HepG2 (cell line): ENCODE data around the gene SIRT7. TPM values are rescaled to one million over a fixed set of nuclear protein-coding genes. Genes with fewer than 3 reads are reported as not detected.

ENCODE experiments used
- AGO1 ChIP-seq: fragments of 200-400 bp; formaldehyde crosslinking; IDR thresholded peaks from 2 replicates; pipeline ENCODE4 v1.6.1; 2017; ENCODE audit warnings: mild to moderate bottlenecking, low read depth, low read length, moderate library complexity; ENCODE audit not compliant: poor library complexity, severe bottlenecking
- CHD4 ChIP-seq: fragments of 200-600 bp; sonication (generic); IDR thresholded peaks from 2 replicates; pipeline ENCODE4 v1.7.0; 2017; ENCODE audit warnings: mild to moderate bottlenecking, low read length, borderline replicate concordance
- FLYWCH1 ChIP-seq: sonication (generic); formaldehyde crosslinking; IDR thresholded peaks from 2 replicates; pipeline ENCODE4 v1.8.1; 2023; ENCODE audit warnings: mild to moderate bottlenecking, missing genetic modification reagents
- FOXJ3 ChIP-seq: sonication (generic); formaldehyde crosslinking; IDR thresholded peaks from 2 replicates; pipeline ENCODE4 v1.4.0; 2020; ENCODE audit warnings: missing genetic modification reagents, mild to moderate bottlenecking, borderline replicate concordance
- MLX ChIP-seq: IDR thresholded peaks from 2 replicates; pipeline ENCODE4 v1.6.1; 2016
- PAF1 ChIP-seq: IDR thresholded peaks from 2 replicates; pipeline ENCODE4 v1.6.1; 2016; ENCODE audit warnings: missing genetic modification reagents, missing compliant biosample characterization
- PHF20 ChIP-seq: sonication (generic); formaldehyde crosslinking; IDR thresholded peaks from 2 replicates; pipeline ENCODE4 v1.5.0; 2020; ENCODE audit warnings: mild to moderate bottlenecking, missing genetic modification reagents
- POLR2AphosphoS5 ChIP-seq: IDR thresholded peaks from 2 replicates; pipeline ENCODE4 v1.6.1; 2012; ENCODE audit warnings: low read depth, low read length
- RBM22 ChIP-seq: fragments of 200-400 bp; formaldehyde crosslinking; optimal IDR thresholded peaks from 2 replicates; pipeline ENCODE3; 2017; ENCODE audit warnings: mild to moderate bottlenecking, low read length, moderate library complexity
- RCOR2 ChIP-seq: IDR thresholded peaks from 2 replicates; pipeline ENCODE4 v1.6.1; 2016; ENCODE audit warnings: missing biosample characterization, missing genetic modification reagents
- SRSF4 ChIP-seq: fragments of 200-400 bp; formaldehyde crosslinking; IDR thresholded peaks from one replicate; pipeline ENCODE4 v1.6.1; 2018; ENCODE audit warnings: mild to moderate bottlenecking, low read depth, low read length, moderate library complexity; ENCODE audit not compliant: poor library complexity, severe bottlenecking
- SSRP1 ChIP-seq: IDR thresholded peaks from 2 replicates; pipeline ENCODE4 v1.6.1; 2016; ENCODE audit warnings: control low read depth
- ZFP37 ChIP-seq: sonication (generic); formaldehyde crosslinking; IDR thresholded peaks from 2 replicates; pipeline ENCODE4 v1.4.0; 2020; ENCODE audit warnings: missing genetic modification reagents, borderline replicate concordance
- ZNF33B ChIP-seq: sonication (generic); formaldehyde crosslinking; IDR thresholded peaks from 2 replicates; pipeline ENCODE4 v1.5.1; 2020; ENCODE audit warnings: mild to moderate bottlenecking, missing genetic modification reagents
- ZNF652 ChIP-seq: IDR thresholded peaks from 2 replicates; pipeline ENCODE4 v1.6.1; 2016; ENCODE audit warnings: low read depth, borderline replicate concordance
- ZNF713 ChIP-seq: sonication (generic); formaldehyde crosslinking; IDR thresholded peaks from 2 replicates; pipeline ENCODE4 v1.4.0; 2020; ENCODE audit warnings: mild to moderate bottlenecking, missing genetic modification reagents
- ZNF768 ChIP-seq: sonication (generic); formaldehyde crosslinking; IDR thresholded peaks from 2 replicates; pipeline ENCODE4 v1.4.0; 2020; ENCODE audit warnings: missing genetic modification reagents
- ZSCAN5A ChIP-seq: sonication (generic); formaldehyde crosslinking; IDR thresholded peaks from 2 replicates; pipeline ENCODE4 v1.8.0; 2022; ENCODE audit warnings: mild to moderate bottlenecking, missing genetic modification reagents, borderline replicate concordance
- polyA plus RNA-seq, 8 experiments: library from polyadenylated mRNA; depleted of rRNA in 3 of 8; stranded (reverse) in 7 of 8; unstranded in 1 of 8; fragments of >200 nt; fragmentation: Illumina TruSeq in 4 of 8; extraction: Trizol in 4 of 8; gene quantifications; 2 replicates each; pipeline versions ENCODE4 v1.2.1 to v1.2.3, GENCODE V29; 2011 to 2016; ENCODE audit warnings: low read depth in 4 of 8, missing spikeins in 1 of 8, mixed read lengths in 1 of 8; ENCODE audit not compliant: insufficient read depth in 1 of 8
- total RNA-seq, 5 experiments: library from RNA; depleted of rRNA; stranded (reverse); fragments of >200 nt; fragmentation: Illumina TruSeq; extraction: Trizol; gene quantifications; 2 replicates each; pipeline ENCODE4 v1.2.3, GENCODE V29; 2016; ENCODE audit warnings: low read depth in 1 of 5
- TF ChIP-seq, protein P1 (sequence below): sonication (generic); formaldehyde crosslinking; conservative IDR thresholded peaks from 2 replicates; pipeline ENCODE4 v1.4.0; 2020; ENCODE audit warnings: mild to moderate bottlenecking, missing genetic modification reagents, moderate library complexity
- TF ChIP-seq, protein P2 (sequence below): sonication (generic); formaldehyde crosslinking; IDR thresholded peaks from 2 replicates; pipeline ENCODE4 v1.4.0; 2020; ENCODE audit warnings: missing genetic modification reagents, mild to moderate bottlenecking, borderline replicate concordance
- TF ChIP-seq, protein P3 (sequence below): sonication (generic); formaldehyde crosslinking; IDR thresholded peaks from 2 replicates; pipeline ENCODE4 v1.4.0; 2020; ENCODE audit warnings: missing genetic modification reagents, mild to moderate bottlenecking, borderline replicate concordance

The SIRT7 gene
- total and polyA plus RNA-seq, 2 of the 13 experiments (the other 11 are each of a cell fraction or from before 2014, with no cell fraction given): 8.3 to 24.8 TPM

GRCh38 chr17:81932333-81932983 is 14.5 kb upstream of the SIRT7 start (continued):
- TF ChIP-seq ZNF768 (CRISPR knock-in tag): no peak
- TF ChIP-seq SRSF4: no peak
- TF ChIP-seq, protein P1, sequence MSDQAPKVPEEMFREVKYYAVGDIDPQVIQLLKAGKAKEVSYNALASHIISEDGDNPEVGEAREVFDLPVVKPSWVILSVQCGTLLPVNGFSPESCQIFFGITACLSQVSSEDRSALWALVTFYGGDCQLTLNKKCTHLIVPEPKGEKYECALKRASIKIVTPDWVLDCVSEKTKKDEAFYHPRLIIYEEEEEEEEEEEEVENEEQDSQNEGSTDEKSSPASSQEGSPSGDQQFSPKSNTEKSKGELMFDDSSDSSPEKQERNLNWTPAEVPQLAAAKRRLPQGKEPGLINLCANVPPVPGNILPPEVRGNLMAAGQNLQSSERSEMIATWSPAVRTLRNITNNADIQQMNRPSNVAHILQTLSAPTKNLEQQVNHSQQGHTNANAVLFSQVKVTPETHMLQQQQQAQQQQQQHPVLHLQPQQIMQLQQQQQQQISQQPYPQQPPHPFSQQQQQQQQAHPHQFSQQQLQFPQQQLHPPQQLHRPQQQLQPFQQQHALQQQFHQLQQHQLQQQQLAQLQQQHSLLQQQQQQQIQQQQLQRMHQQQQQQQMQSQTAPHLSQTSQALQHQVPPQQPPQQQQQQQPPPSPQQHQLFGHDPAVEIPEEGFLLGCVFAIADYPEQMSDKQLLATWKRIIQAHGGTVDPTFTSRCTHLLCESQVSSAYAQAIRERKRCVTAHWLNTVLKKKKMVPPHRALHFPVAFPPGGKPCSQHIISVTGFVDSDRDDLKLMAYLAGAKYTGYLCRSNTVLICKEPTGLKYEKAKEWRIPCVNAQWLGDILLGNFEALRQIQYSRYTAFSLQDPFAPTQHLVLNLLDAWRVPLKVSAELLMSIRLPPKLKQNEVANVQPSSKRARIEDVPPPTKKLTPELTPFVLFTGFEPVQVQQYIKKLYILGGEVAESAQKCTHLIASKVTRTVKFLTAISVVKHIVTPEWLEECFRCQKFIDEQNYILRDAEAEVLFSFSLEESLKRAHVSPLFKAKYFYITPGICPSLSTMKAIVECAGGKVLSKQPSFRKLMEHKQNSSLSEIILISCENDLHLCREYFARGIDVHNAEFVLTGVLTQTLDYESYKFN: no peak
- no peak for TF ChIP-seq ZSCAN5A (CRISPR knock-in tag)
- TF ChIP-seq CHD4: no peak
- TF ChIP-seq RBM22: peak; percentile 12
- TF ChIP-seq SSRP1 (CRISPR knock-in tag): no peak
- TF ChIP-seq PAF1: peak; percentile 33
- no peak for TF ChIP-seq ZFP37 (CRISPR knock-in tag)
- no peak for TF ChIP-seq ZNF33B (CRISPR knock-in tag)
- no peak for TF ChIP-seq PHF20 (CRISPR knock-in tag)
- TF ChIP-seq, protein P2, sequence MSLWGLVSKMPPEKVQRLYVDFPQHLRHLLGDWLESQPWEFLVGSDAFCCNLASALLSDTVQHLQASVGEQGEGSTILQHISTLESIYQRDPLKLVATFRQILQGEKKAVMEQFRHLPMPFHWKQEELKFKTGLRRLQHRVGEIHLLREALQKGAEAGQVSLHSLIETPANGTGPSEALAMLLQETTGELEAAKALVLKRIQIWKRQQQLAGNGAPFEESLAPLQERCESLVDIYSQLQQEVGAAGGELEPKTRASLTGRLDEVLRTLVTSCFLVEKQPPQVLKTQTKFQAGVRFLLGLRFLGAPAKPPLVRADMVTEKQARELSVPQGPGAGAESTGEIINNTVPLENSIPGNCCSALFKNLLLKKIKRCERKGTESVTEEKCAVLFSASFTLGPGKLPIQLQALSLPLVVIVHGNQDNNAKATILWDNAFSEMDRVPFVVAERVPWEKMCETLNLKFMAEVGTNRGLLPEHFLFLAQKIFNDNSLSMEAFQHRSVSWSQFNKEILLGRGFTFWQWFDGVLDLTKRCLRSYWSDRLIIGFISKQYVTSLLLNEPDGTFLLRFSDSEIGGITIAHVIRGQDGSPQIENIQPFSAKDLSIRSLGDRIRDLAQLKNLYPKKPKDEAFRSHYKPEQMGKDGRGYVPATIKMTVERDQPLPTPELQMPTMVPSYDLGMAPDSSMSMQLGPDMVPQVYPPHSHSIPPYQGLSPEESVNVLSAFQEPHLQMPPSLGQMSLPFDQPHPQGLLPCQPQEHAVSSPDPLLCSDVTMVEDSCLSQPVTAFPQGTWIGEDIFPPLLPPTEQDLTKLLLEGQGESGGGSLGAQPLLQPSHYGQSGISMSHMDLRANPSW (CRISPR knock-in tag): no peak; the same call in 1 of the 2 replicates
- TF ChIP-seq MLX (CRISPR knock-in tag): no peak
- TF ChIP-seq FLYWCH1 (CRISPR knock-in tag): peak; percentile 50; the same call in 1 of the 2 replicates
- TF ChIP-seq POLR2AphosphoS5: peak; percentile 2
- TF ChIP-seq ZNF713 (CRISPR knock-in tag): no peak
- TF ChIP-seq, protein P3, sequence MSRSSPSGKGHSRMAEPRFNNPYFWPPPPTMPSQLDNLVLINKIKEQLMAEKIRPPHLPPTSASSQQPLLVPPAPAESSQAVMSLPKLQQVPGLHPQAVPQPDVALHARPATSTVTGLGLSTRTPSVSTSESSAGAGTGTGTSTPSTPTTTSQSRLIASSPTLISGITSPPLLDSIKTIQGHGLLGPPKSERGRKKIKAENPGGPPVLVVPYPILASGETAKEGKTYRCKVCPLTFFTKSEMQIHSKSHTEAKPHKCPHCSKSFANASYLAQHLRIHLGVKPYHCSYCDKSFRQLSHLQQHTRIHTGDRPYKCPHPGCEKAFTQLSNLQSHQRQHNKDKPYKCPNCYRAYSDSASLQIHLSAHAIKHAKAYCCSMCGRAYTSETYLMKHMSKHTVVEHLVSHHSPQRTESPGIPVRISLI (CRISPR knock-in tag): no peak
- TF ChIP-seq FOXJ3 (CRISPR knock-in tag): no peak
- no peak for TF ChIP-seq AGO1
- no peak for TF ChIP-seq ZNF652 (CRISPR knock-in tag)
- no peak for TF ChIP-seq RCOR2
